AML-193 (cell line): ENCODE results near the gene PRKCQ.
"Not testable (repeated sequence)": the region's sequence is repeated elsewhere in the genome, so short reads cannot be mapped to it uniquely, and the experiment has no call there.

Source experiments
- DNase-seq, 2 experiments: peaks; one replicate each; lab custom pipeline; 2025; lab: John Stamatoyannopoulos, UW

Gene PRKCQ

GRCh38 chr10:6491841-6492609, 88.1 kb downstream of the PRKCQ start:
- DNase-seq, result no peak

- no peak for DNase-seq
Observed at GRCh38 chr10:6490614-6491013, 89.5 kb downstream of the PRKCQ start.

- DNase-seq, result no peak
Observed at GRCh38 chr10:6487920-6488319, 92.2 kb downstream of the PRKCQ start.

- DNase-seq, result no peak
Observed at GRCh38 chr10:6486309-6486708, 93.8 kb downstream of the PRKCQ start.

- no peak for DNase-seq
Observed at GRCh38 chr10:6482737-6483357, 97.2 kb downstream of the PRKCQ start.

GRCh38 chr10:6478722-6479121, 101.4 kb downstream of the PRKCQ start:
- no peak for DNase-seq

- no peak for DNase-seq
Observed at GRCh38 chr10:6476989-6477388, 103.1 kb downstream of the PRKCQ start.

GRCh38 chr10:6474871-6475270, 105.2 kb downstream of the PRKCQ start:
- no peak for DNase-seq

GRCh38 chr10:6473901-6474370, 106.1 kb downstream of the PRKCQ start:
- DNase-seq, result peak; percentile 67 to 74

- peak; percentile 80 to 84 for DNase-seq
Observed at GRCh38 chr10:6473430-6473829, 106.6 kb downstream of the PRKCQ start.

GRCh38 chr10:6472710-6473005, 107.4 kb downstream of the PRKCQ start:
- not testable (repeated sequence) for DNase-seq

- no peak for DNase-seq
Observed at GRCh38 chr10:6470894-6471618, 109.0 kb downstream of the PRKCQ start.

GRCh38 chr10:6469661-6470060, 110.4 kb downstream of the PRKCQ start:
- no peak for DNase-seq

- no peak for DNase-seq
Observed at GRCh38 chr10:6465854-6466601, 114.0 kb downstream of the PRKCQ start.

GRCh38 chr10:6465437-6465836, 114.6 kb downstream of the PRKCQ start:
- no peak for DNase-seq

- no peak for DNase-seq
Observed at GRCh38 chr10:6464862-6465430, 115.1 kb downstream of the PRKCQ start.

- no peak for DNase-seq
Observed at GRCh38 chr10:6463366-6463765, 116.7 kb downstream of the PRKCQ start.

- no peak for DNase-seq
Observed at GRCh38 chr10:6461961-6462360, 118.1 kb downstream of the PRKCQ start.

- DNase-seq, result no peak
Observed at GRCh38 chr10:6460861-6461409, 119.1 kb downstream of the PRKCQ start.

- no peak for DNase-seq
Observed at GRCh38 chr10:6458814-6459213, 121.3 kb downstream of the PRKCQ start.

- no peak for DNase-seq
Observed at GRCh38 chr10:6457376-6457775, 122.7 kb downstream of the PRKCQ start.

GRCh38 chr10:6456067-6456466, 124.0 kb downstream of the PRKCQ start:
- no peak for DNase-seq
